ENCODE data around the gene SLC22A1.

- no peak for TF ChIP-seq ZBTB33 (IDR thresholded peaks at IDR 0.05)
- TF ChIP-seq ATF2 (IDR thresholded peaks at IDR 0.05; ENCODE audit: low read length) = no peak
Measured at GRCh38 chr6:160141001-160141726, 19.5 kb downstream of the SLC22A1 start.

Measured in GM12878 (cell line).